ENCODE results near the gene TTC32.

TTC32 gene

GRCh38 chr2:19876751-19877150 lies 25.0 kb downstream of the TTC32 start:
- H3K4me3 ChIP-seq (replicated peaks; ENCODE audit: low read depth, low read length): no peak overlapping the region
- no peak for TF ChIP-seq CTCF (IDR thresholded peaks at IDR 0.05; ENCODE audit: low read depth, low read length, missing control alignments)
- no peak for DNase-seq (ENCODE audit: extremely low read depth, low read depth)

- no peak for TF ChIP-seq CTCF (IDR thresholded peaks at IDR 0.05; ENCODE audit: low read depth, low read length, missing control alignments)
These were observed 26.5 kb downstream of the TTC32 start for GRCh38 chr2:19875280-19875679.

GRCh38 chr2:19874726-19875125 lies 27.1 kb downstream of the TTC32 start:
- no peak for TF ChIP-seq CTCF (IDR thresholded peaks at IDR 0.05; ENCODE audit: low read depth, low read length, missing control alignments)
- no peak for DNase-seq (ENCODE audit: extremely low read depth, low read depth)
- no peak overlapping the region for H3K4me3 ChIP-seq (replicated peaks; ENCODE audit: low read depth, low read length)

More at GRCh38 chr2:19875280-19875679, 26.5 kb downstream of the TTC32 start:
- no peak for DNase-seq (ENCODE audit: extremely low read depth, low read depth)
- no peak overlapping the region for H3K4me3 ChIP-seq (replicated peaks; ENCODE audit: low read depth, low read length)

GRCh38 chr2:19873014-19873413 lies 28.8 kb downstream of the TTC32 start:
- no peak overlapping the region for H3K4me3 ChIP-seq (replicated peaks; ENCODE audit: low read depth, low read length)
- DNase-seq (ENCODE audit: extremely low read depth, low read depth): no peak
- no peak for TF ChIP-seq CTCF (IDR thresholded peaks at IDR 0.05; ENCODE audit: low read depth, low read length, missing control alignments)

GRCh38 chr2:19872302-19872701 lies 29.5 kb downstream of the TTC32 start:
- no peak overlapping the region for H3K4me3 ChIP-seq (replicated peaks; ENCODE audit: low read depth, low read length)
- DNase-seq (ENCODE audit: extremely low read depth, low read depth): no peak
- TF ChIP-seq CTCF (IDR thresholded peaks at IDR 0.05; ENCODE audit: low read depth, low read length, missing control alignments): no peak

GRCh38 chr2:19871836-19872235 lies 29.9 kb downstream of the TTC32 start:
- TF ChIP-seq CTCF (IDR thresholded peaks at IDR 0.05; ENCODE audit: low read depth, low read length, missing control alignments): no peak
- no peak for DNase-seq (ENCODE audit: extremely low read depth, low read depth)

GRCh38 chr2:19870792-19871191 lies 31.0 kb downstream of the TTC32 start:
- DNase-seq (ENCODE audit: extremely low read depth, low read depth): no peak
- no peak overlapping the region for H3K4me3 ChIP-seq (replicated peaks; ENCODE audit: low read depth, low read length)
- TF ChIP-seq CTCF (IDR thresholded peaks at IDR 0.05; ENCODE audit: low read depth, low read length, missing control alignments): no peak

More at GRCh38 chr2:19871836-19872235, 29.9 kb downstream of the TTC32 start:
- H3K4me3 ChIP-seq (replicated peaks; ENCODE audit: low read depth, low read length): no peak overlapping the region

Data from HFF-Myc (cell line).